ENCODE results near the gene H2BK1. TPM values are rescaled to one million over a fixed set of nuclear protein-coding genes. Genes with fewer than 3 reads are reported as not detected.

H2BK1 gene
- total and polyA plus RNA-seq, 10 donors, result 0.24 TPM; not detected in 9

DNA sequence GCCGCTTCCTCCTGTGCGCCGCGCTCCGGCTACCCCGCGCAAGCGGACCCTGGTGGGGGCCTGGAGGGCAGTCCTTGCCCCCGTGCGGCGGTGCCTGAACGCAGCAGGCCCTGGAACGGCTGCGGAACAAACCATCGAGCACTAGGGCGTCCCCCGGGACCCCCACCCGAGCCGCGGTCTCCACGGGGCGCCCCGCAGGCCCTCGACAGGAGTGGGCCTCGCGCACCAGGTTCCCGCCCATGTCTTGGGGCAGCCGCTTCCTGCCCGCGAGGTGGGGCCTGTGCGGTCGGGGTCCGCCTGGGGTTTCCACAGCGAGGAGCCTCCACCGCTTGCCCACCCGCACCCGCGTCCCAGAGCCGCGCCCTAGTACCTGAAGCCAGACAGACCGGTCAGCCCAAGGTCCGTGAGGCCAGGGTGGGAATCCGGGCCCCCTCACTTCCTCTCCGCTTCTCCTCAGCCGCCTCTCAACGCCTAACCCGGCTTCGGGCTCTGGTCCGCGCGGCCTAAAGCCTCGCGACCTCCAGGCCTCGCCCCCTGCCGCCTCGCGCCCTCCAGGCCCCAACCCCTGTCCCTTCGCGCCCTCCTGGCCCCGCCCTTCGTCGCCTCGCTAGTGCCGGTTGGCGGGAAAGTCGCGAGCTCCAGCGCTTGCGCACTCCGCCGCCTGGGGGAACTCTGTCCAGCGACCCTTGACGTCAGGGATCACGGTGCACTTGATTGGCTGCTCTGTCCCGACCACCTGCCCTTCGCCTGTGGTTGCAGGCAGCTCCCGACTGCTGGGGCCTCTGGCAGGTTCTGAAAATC, 35.8 kb downstream of the H2BK1 start:
- Histone ChIP-seq H3K9me3 (peaks cover 0 to 3% (median 0%) of the 10 kb centered on the region in 8 donors), H3K27me3 (replicated peaks in 1 of 7) (peaks cover 0 to 92% (median 18%) of the 10 kb centered on the region in 7 donors), H3K27ac (no peak overlapping the region), H3K4me3 (no peak overlapping the region), H3K36me3 (no peaks in the 10 kb centered on the region), H3K4me1 (peaks cover 0 to 9% (median 0%) of the 10 kb centered on the region in 6 donors)
- intact Hi-C loops (cut with DNase I; ENCODE audit: low total_unique reads), result loop anchor here (5.0 kb wide), 1 partner anchor 47 kb away; no protein-coding TSS in a partner anchor
- TF ChIP-seq POLR2A (IDR thresholded peaks at IDR 0.05) (no peak), POLR2AphosphoS5 (IDR thresholded peaks at IDR 0.05) (peak in 1 of 3 donors; percentile 24)
- DNase-seq, result peak; percentile 75
- WGBS, 5 donors, result 57 to 69% (median 65%) methylated on average over 67 to 77 of the region's 77 CpGs

DNA sequence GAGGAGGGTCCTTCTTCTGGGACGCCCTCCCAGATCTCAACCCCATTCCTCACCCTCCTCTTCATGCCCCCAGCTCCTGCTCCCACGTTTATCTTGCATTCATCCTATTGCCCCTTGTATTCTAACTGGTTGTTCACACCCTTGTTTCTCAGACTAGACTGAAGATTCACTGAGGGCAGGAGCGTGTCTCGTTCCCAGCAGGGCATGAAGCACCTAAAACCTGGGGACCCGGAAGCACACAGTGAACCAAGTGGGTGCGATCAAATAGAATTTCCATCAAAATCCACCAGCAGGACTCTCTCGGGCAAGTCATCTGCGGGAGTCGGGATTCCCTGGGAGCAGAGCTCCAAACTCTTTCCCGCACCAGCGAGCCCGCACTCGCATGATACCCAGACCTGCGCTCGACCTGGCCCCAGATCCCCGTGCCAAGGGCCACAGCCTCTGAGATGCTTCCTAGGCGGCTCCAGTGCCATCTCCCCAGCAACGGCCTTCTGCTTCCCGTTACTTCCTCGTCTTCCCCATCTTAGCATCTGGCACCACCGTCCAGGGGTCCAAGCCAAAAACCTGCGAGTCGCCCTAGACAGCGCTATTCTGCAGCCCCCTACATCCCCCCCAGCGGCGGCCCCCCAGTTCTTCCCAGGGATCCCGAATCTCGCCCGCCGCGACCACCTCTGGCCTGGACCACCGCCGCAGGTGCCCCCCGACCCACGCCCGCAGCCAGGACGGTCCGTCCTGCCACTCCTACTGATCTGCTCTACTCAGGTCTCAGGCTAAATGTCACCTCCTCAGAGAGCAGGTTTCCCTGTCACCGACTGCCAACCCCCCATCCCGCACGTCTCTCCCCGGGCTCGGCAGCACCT, 36.7 kb downstream of the H2BK1 start:
- H3K27me3 ChIP-seq (replicated peaks in 1 of 7), result peaks cover 0 to 94% (median 21%) of the 10 kb centered on the region in 7 donors
- peaks cover 0 to 3% (median 0%) of the 10 kb centered on the region in 8 donors for H3K9me3 ChIP-seq
- H3K4me1 ChIP-seq, result peaks cover 0 to 9% (median 0%) of the 10 kb centered on the region in 6 donors
- no peaks in the 10 kb centered on the region for H3K36me3 ChIP-seq
- TF ChIP-seq POLR2AphosphoS5 (IDR thresholded peaks at IDR 0.05), result no peak
- no peak for TF ChIP-seq POLR2A (IDR thresholded peaks at IDR 0.05)
- TF ChIP-seq, protein P1, sequence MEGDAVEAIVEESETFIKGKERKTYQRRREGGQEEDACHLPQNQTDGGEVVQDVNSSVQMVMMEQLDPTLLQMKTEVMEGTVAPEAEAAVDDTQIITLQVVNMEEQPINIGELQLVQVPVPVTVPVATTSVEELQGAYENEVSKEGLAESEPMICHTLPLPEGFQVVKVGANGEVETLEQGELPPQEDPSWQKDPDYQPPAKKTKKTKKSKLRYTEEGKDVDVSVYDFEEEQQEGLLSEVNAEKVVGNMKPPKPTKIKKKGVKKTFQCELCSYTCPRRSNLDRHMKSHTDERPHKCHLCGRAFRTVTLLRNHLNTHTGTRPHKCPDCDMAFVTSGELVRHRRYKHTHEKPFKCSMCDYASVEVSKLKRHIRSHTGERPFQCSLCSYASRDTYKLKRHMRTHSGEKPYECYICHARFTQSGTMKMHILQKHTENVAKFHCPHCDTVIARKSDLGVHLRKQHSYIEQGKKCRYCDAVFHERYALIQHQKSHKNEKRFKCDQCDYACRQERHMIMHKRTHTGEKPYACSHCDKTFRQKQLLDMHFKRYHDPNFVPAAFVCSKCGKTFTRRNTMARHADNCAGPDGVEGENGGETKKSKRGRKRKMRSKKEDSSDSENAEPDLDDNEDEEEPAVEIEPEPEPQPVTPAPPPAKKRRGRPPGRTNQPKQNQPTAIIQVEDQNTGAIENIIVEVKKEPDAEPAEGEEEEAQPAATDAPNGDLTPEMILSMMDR (IDR thresholded peaks at IDR 0.05 in 8 of 11, conservative IDR thresholded peaks at IDR 0.05 in 3 of 11), result no peak
- intact Hi-C loops (cut with DNase I; ENCODE audit: low total_unique reads), result loop anchor here (5.0 kb wide), 1 partner anchor 46 kb away; no protein-coding TSS in a partner anchor
- no peak overlapping the region for H3K4me3 ChIP-seq
- 85 to 89% (median 88%) methylated on average over 39 to 43 of the region's 43 CpGs for WGBS, 5 donors
- no peak for DNase-seq
- H3K27ac ChIP-seq, result no peak overlapping the region

DNA sequence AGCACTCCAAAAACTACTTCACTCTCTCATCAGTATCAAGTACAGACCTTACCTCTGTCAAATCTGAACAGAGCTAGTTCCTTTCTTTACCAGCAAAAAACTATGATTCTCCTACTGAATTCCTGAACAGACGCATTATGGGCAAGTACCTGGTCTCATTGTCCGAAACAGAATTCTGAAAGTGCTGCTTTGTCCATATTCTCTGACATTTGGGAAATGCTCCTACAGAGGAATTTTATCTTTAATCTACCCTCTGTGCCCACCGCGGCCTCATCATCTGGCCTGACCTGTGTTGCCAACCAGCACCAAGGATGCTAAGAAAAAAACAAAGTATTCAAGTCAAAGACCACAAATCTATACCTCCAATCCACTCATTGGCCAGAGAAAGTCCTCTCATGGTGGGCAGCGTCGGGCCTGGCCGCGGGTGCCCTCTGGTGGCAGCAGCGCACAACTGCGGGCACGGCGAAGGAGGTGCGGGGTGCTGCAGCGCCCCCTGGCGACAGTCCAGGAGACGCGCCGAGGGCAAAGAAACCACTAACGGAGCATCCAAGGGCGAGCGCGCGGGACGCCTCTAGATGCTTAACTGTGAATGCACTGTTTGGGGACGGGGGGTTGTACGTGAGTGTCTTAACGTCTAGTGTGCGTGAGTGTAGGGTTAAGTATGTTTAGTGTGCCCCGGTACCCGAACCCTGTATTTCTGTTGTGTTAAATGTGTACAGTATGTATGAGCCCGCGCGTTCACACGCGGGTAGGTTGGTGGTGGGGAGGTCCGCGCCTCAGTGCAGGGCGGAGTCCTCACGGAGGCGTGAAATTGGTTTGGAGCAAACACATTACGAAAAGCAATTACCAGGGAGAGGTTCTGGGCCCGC, 37.8 kb downstream of the H2BK1 start:
- intact Hi-C loops (cut with DNase I; ENCODE audit: low total_unique reads), result loop anchor here (5.0 kb wide), 1 partner anchor 45 kb away; no protein-coding TSS in a partner anchor
- no peak overlapping the region for H3K4me3 ChIP-seq
- peaks cover 0 to 3% (median 0%) of the 10 kb centered on the region in 8 donors for H3K9me3 ChIP-seq
- 20 to 26% (median 23%) methylated on average over 42 of the region's 42 CpGs for WGBS, 5 donors
- H3K36me3 ChIP-seq, result no peaks in the 10 kb centered on the region
- H3K4me1 ChIP-seq, result peaks cover 0 to 19% (median 9%) of the 10 kb centered on the region in 6 donors
- H3K27ac ChIP-seq, result no peak overlapping the region
- peak; percentile 96 for DNase-seq
- peaks cover 0 to 95% (median 32%) of the 10 kb centered on the region in 7 donors for H3K27me3 ChIP-seq (replicated peaks in 1 of 7)
- peak; percentile 43 to 84 (median 73) for TF ChIP-seq POLR2AphosphoS5 (IDR thresholded peaks at IDR 0.05)
- TF ChIP-seq, protein P1 (IDR thresholded peaks at IDR 0.05 in 8 of 11, conservative IDR thresholded peaks at IDR 0.05 in 3 of 11), result peak; percentile 98 to 100 (median 100)
- TF ChIP-seq POLR2A (IDR thresholded peaks at IDR 0.05), result peak in 1 of 3 donors; percentile 17

DNA sequence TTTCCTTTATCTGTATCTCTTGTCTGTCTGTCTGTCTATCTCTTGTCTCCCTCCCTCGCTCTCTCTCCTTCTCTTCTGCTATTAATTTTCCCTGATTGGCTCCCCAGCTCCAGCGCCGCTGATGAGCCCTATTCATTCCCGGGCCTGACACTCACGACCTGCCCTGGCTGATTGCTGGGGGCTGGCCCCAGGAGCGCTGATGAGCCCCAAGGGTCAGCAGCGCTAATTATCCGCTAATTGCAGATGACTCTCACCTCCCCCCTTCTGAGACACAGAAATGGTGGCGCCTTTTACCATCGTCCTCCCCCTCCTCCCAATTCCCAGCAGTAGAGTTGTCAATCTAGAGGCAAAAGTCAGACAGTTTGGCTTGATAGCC, 41.5 kb downstream of the H2BK1 start:
- H3K4me1 ChIP-seq, result peaks cover 7 to 30% (median 20%) of the 10 kb centered on the region in 6 donors
- no peak for DNase-seq
- H3K36me3 ChIP-seq, result no peaks in the 10 kb centered on the region
- H3K4me3 ChIP-seq, result no peak overlapping the region
- H3K27me3 ChIP-seq (replicated peaks in 1 of 7), result peaks cover 0 to 94% (median 58%) of the 10 kb centered on the region in 7 donors
- no peaks in the 10 kb centered on the region for H3K9me3 ChIP-seq
- intact Hi-C loops (cut with DNase I; ENCODE audit: low total_unique reads), result no loop called here
- no peak overlapping the region for H3K27ac ChIP-seq
- no peak for TF ChIP-seq POLR2AphosphoS5 (IDR thresholded peaks at IDR 0.05)
- TF ChIP-seq, protein P1 (IDR thresholded peaks at IDR 0.05 in 8 of 11, conservative IDR thresholded peaks at IDR 0.05 in 3 of 11), result no peak
- TF ChIP-seq POLR2A (IDR thresholded peaks at IDR 0.05), result no peak
- WGBS, 5 donors, result 36 to 48% (median 39%) methylated on average over 10 of the region's 10 CpGs

Data from spleen (tissue), 11 donors.